OCI-LY3 (cell line): ENCODE data around the gene MLST8.
"Not testable (repeated sequence)": the region's sequence is repeated elsewhere in the genome, so short reads cannot be mapped to it uniquely, and the experiment has no call there.

Experiments used
- H2AFZ ChIP-seq: fragments of 200-600, 300-600 bp; shearing (Covaris generic); 2 replicates; pipeline ENCODE4 v1.6.0; 2014; ENCODE audit warnings: antibody characterized with exemption, low read depth, low read length
- H3K27ac ChIP-seq: fragments of 200-600, 300-600 bp; sonication (generic); 2 replicates; pipeline ENCODE4 v1.5.1; 2014; ENCODE audit warnings: mild to moderate bottlenecking, low read length, moderate library complexity, mixed read lengths
- H3K27me3 ChIP-seq: fragments of 200-600, 300-600 bp; sonication (generic); 2 replicates; pipeline ENCODE4 v1.6.1; 2014; ENCODE audit warnings: low read depth, low read length, mixed read lengths
- H3K36me3 ChIP-seq: fragments of 200-600, 300-600 bp; sonication (generic); replicated peaks from 2 replicates; pipeline ENCODE3; 2014; ENCODE audit warnings: low read depth, low read length, mixed read lengths
- H3K4me1 ChIP-seq: fragments of 300-600, 200-600 bp; sonication (generic); 2 replicates; pipeline ENCODE4 v1.6.1; 2014; ENCODE audit warnings: low read length, mixed read lengths
- H3K4me2 ChIP-seq: fragments of 200-600, 300-600 bp; sonication (generic); 2 replicates; pipeline ENCODE4 v1.6.1; 2014; ENCODE audit warnings: low read length, mixed read lengths
- H3K4me3 ChIP-seq: fragments of 300-600, 200-600 bp; sonication (generic); 2 replicates; pipeline ENCODE4 v1.5.1; 2014; ENCODE audit warnings: antibody characterized with exemption, mild to moderate bottlenecking, low read length, moderate library complexity
- H3K79me2 ChIP-seq: fragments of 300-600, 200-600 bp; shearing (Covaris generic); 2 replicates; pipeline ENCODE4 v1.6.1; 2014; ENCODE audit warnings: mild to moderate bottlenecking, low read length, mixed read lengths
- H3K9ac ChIP-seq: fragments of 300-600, 200-600 bp; shearing (Covaris generic); 2 replicates; pipeline ENCODE4 v1.6.0; 2014; ENCODE audit warnings: mild to moderate bottlenecking, low read length, moderate library complexity
- H3K9me3 ChIP-seq: fragments of 200-600, 300-600 bp; shearing (Covaris generic); 2 replicates; pipeline ENCODE4 v1.6.1; 2014; ENCODE audit warnings: low read length, mixed read lengths; ENCODE audit not compliant: insufficient read depth
- H4K20me1 ChIP-seq: fragments of 200-600, 300-600 bp; sonication (generic); 2 replicates; pipeline ENCODE4 v1.6.1; 2016; ENCODE audit warnings: low read length, mixed read lengths; ENCODE audit not compliant: insufficient read depth
- CTCF ChIP-seq: fragments of 200-600, 300-600 bp; sonication (generic); IDR thresholded peaks from 2 replicates; pipeline ENCODE4 v1.5.1; 2014; ENCODE audit warnings: antibody characterized with exemption, low read length, low read depth
- EZH2phosphoT487 ChIP-seq: fragments of 200-600 bp; shearing (Covaris generic); IDR thresholded peaks from 2 replicates; pipeline ENCODE4 v1.6.1; 2018; ENCODE audit warnings: antibody characterized with exemption, mixed run types, low read depth

MLST8 gene

GRCh38 chr16:2199095-2199494, 6.2 kb upstream of the MLST8 start:
- Histone ChIP-seq H2AFZ (no peak overlapping the region), H3K4me3 (no peak overlapping the region), H4K20me1 (no peaks in the 10 kb centered on the region), H3K36me3 (no peaks in the 10 kb centered on the region), H3K27ac (no peak overlapping the region), H3K79me2 (no peaks in the 10 kb centered on the region), H3K27me3 (peaks cover 47% of the 10 kb centered on the region), H3K9ac (no peak overlapping the region), H3K4me1 (peaks cover 5% of the 10 kb centered on the region; the same call in 1 of the 2 replicates), H3K4me2 (no peak overlapping the region), H3K9me3 (no peaks in the 10 kb centered on the region)
- TF ChIP-seq EZH2phosphoT487: no peak
- no peak for TF ChIP-seq CTCF

GRCh38 chr16:2199621-2200139, 5.6 kb upstream of the MLST8 start:
- no peaks in the 10 kb centered on the region for H4K20me1 ChIP-seq
- no peaks in the 10 kb centered on the region for H3K36me3 ChIP-seq
- H3K4me2 ChIP-seq: no peak overlapping the region
- H3K27me3 ChIP-seq: peaks cover 41% of the 10 kb centered on the region
- no peaks in the 10 kb centered on the region for H3K79me2 ChIP-seq
- H3K4me1 ChIP-seq: peaks cover 9% of the 10 kb centered on the region
- no peak overlapping the region for H3K27ac ChIP-seq
- no peak overlapping the region for H2AFZ ChIP-seq
- H3K9me3 ChIP-seq: no peaks in the 10 kb centered on the region
- no peak overlapping the region for H3K4me3 ChIP-seq
- H3K9ac ChIP-seq: no peak overlapping the region
- TF ChIP-seq CTCF (no peak), EZH2phosphoT487 (no peak)

- Histone ChIP-seq H3K9me3 (no peaks in the 10 kb centered on the region), H3K4me2 (no peak overlapping the region), H3K27me3 (peaks cover 35% of the 10 kb centered on the region), H2AFZ (no peak overlapping the region), H3K27ac (no peak overlapping the region), H3K4me1 (peaks cover 5% of the 10 kb centered on the region), H4K20me1 (no peaks in the 10 kb centered on the region), H3K36me3 (no peaks in the 10 kb centered on the region), H3K4me3 (no peak overlapping the region), H3K79me2 (no peaks in the 10 kb centered on the region), H3K9ac (no peak overlapping the region)
- no peak for TF ChIP-seq CTCF
- TF ChIP-seq EZH2phosphoT487: no peak
Measured at GRCh38 chr16:2200313-2200712, 4.9 kb upstream of the MLST8 start.

- H3K36me3 ChIP-seq: peaks cover 13% of the 10 kb centered on the region
- peaks cover 17% of the 10 kb centered on the region for H3K79me2 ChIP-seq
- H3K27ac ChIP-seq, H3K4me2 ChIP-seq, H3K9ac ChIP-seq, H3K9me3 ChIP-seq, H3K4me3 ChIP-seq, H2AFZ ChIP-seq, H4K20me1 ChIP-seq: not testable (repeated sequence)
- H3K27me3 ChIP-seq: peaks cover 14% of the 10 kb centered on the region; the same call in 1 of the 2 replicates
- peaks cover 13% of the 10 kb centered on the region for H3K4me1 ChIP-seq
Measured at GRCh38 chr16:2203119-2203688, 2.0 kb upstream of the MLST8 start.
